NCI-H2196 (cell line): Measurements from ENCODE around the gene NRAS.
A peak's percentile ranks its signal among the peaks of the same experiment; 100 is the strongest.

Experiments used
- DNase-seq: peaks from one replicate; lab custom pipeline; 2025; ENCODE audit not compliant: unreplicated experiment; lab: John Stamatoyannopoulos, UW

Gene NRAS

GRCh38 chr1:114685851-114686250, 30.7 kb downstream of the NRAS start:
- DNase-seq: no peak

- DNase-seq: no peak
These were observed 38.9 kb downstream of the NRAS start for GRCh38 chr1:114677691-114678090.

- DNase-seq: no peak
These were observed 40.5 kb downstream of the NRAS start for GRCh38 chr1:114676115-114676514.

GRCh38 chr1:114671939-114672275, 44.7 kb downstream of the NRAS start:
- DNase-seq: no peak

- peak; percentile 10 for DNase-seq
These were observed 45.3 kb downstream of the NRAS start for GRCh38 chr1:114671011-114671938.

- DNase-seq: peak; percentile 83
These were observed 46.2 kb downstream of the NRAS start for GRCh38 chr1:114670083-114671010.

GRCh38 chr1:114669562-114670082, 46.9 kb downstream of the NRAS start, which contains the start of gene DENND2C:
TSS of gene DENND2C (minus strand) at chr1:114670049. CDS start at chr1:114625984, 44,065 bp downstream.
- DNase-seq: no peak

- no peak for DNase-seq
These were observed 47.6 kb downstream of the NRAS start for GRCh38 chr1:114668784-114669561.

- no peak for DNase-seq
These were observed 48.2 kb downstream of the NRAS start for GRCh38 chr1:114668373-114668772.

GRCh38 chr1:114666954-114667353, 49.6 kb downstream of the NRAS start:
- DNase-seq: no peak

- no peak for DNase-seq
These were observed 56.3 kb downstream of the NRAS start for GRCh38 chr1:114660238-114660637.
